HG02840 (cell line): Measurements from ENCODE around the gene ATP2C1.
"Not testable (repeated sequence)": the region's sequence is repeated elsewhere in the genome, so short reads cannot be mapped to it uniquely, and the experiment has no call there.

ENCODE experiments used
- ATAC-seq: cut with Tn5 transposase; IDR thresholded peaks from one replicate; pipeline ENCODE4 v1.9.1; 2021; ENCODE audit warnings: mild to moderate bottlenecking, moderate library complexity, moderate number of reproducible peaks; ENCODE audit not compliant: unreplicated experiment, low FRiP score

Gene ATP2C1

GRCh38 chr3:130893376-130894129 is at the start of gene ATP2C1:
Gene ATP2C1 (plus strand): TSS chr3:130894084. CDS start chr3:130894770, 686 bp downstream.
- ATAC-seq = peak; percentile 86

DNA sequence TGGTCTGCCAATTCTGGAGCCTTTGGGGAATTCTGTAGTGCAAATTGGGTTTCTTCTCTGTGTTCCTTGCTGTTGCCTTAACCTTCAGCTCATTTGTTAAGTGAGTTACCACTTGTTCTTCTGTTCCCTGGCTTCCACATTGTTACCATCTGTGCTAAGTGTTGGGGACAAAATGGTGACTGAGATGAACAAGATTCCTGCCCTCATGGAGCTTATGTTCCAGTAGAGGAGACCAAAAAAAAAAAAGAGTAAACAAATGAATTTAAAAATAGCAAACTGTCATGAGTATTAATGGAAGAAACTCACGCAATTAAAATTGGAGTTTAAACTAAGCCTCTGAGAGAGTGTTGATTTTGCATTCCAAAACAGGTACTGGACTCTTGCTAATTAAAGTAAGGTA is 49.4 kb upstream of the ATP2C1 start:
- no peak for ATAC-seq

GRCh38 chr3:130846181-130846580 is 47.7 kb upstream of the ATP2C1 start:
- ATAC-seq = no peak

DNA sequence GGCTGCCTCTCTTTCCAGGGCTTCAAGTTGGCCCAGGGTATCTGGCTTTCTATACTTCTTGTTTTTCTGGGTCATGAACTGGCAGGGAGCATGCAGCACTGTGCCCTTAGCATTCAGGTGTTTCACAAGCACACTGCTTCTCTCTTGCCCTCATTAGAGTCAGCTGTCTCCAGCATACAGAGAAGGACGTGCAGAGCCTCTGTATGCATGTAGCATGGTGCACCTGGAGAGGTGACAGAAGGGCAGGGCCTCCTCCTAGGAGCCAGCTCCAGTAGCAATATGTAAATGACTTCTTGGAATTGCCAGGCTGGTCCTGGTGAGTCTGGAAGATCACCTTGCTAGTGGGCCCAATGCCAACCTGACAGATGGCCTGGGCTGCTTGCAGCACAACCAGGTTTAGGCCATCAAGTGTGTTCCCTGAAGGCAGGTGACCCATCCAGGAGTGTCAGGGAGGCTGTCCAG is 44.8 kb upstream of the ATP2C1 start:
- ATAC-seq = no peak

DNA sequence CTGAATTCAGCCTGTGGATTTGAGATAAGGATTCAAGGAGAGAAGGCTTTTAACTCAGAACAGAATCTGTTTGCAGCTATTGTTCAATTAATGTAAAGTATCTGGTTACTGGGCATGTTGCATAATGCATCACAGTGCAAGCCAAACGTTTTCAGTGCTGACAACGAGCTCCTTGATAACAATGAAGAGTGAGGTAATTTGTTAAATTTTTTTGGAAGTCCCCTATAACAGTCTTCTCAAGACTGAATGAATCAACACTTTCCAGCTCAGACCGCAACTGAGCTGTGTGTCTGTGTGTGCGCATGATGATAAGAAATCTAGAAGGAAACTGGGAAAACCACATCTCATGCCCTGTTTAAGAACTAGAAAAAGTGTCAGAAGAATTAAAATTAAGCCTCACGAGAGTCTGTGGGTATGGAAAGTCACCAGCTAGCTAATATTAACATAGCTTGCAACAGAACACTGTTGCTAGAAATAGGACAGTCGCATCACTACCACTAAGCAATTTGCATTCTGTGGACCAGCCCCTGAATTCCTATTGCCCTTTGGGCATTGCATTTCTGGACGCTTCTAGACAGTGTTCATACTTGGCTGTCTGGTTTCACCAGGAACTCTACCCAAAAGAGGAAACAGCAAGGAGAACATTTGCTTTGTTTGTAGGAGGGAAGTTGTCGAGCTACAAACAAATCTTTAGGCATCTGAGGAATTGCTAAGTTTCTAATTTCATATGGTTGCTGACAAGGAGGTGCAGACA is 43.7 kb upstream of the ATP2C1 start:
- ATAC-seq = peak; percentile 69

GRCh38 chr3:130850843-130851242 is 43.0 kb upstream of the ATP2C1 start:
- no peak for ATAC-seq

DNA sequence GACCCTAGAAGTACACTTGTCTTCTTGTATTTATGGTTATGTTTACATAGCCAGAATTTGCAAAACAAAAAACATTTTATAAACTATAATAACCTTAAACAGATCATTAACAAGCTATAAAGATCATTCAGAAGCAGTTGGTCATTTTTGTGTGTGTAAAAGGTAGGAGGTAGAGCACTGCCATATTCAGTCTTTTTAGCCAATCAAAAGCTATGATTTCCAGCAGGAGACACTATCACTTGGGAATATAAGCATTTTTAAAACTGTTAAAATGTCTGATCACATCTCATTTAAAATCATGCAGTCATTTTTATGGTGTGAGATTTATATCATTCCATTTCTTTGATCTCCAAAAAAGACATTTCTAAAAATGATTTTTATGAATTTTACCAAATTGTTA is 42.6 kb upstream of the ATP2C1 start:
- no peak for ATAC-seq

- no peak for ATAC-seq
These were observed 40.3 kb upstream of the ATP2C1 start for GRCh38 chr3:130853581-130853980.

DNA sequence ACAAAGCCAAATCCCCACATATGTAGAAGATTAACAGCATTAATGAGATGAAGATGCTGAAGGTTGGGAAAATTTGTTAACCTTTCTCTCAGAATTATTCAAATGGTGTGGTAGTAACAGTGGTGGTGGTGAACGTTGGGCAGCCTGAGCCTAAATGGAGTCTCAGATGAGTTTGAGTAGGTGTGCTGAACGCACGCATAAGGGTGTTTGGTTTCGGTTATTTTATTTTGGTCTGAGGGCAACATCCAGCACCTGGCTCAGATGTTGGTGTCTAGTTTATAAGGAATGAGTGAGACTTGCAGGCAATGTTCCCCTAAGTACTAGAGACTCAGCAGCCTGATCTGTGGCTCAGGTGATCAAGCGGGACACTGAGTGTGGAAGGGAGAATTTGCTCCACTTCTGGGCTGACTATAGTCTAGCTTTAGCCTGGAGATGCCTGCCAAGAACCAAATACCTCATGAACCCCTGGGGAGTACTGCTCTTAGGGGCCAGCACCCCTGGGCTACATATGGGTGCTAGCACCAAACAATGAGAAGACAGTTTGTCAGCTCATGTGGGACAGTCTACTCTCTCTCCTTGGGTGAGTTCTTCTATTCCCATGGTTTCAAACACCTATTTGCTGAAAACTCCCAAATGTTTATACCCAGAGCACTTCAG is 39.5 kb upstream of the ATP2C1 start:
- ATAC-seq = peak; percentile 46

- no peak for ATAC-seq
These were observed 36.4 kb upstream of the ATP2C1 start for GRCh38 chr3:130857336-130858026.

- ATAC-seq = not testable (repeated sequence)
These were observed 31.8 kb upstream of the ATP2C1 start for GRCh38 chr3:130862130-130862529.

DNA sequence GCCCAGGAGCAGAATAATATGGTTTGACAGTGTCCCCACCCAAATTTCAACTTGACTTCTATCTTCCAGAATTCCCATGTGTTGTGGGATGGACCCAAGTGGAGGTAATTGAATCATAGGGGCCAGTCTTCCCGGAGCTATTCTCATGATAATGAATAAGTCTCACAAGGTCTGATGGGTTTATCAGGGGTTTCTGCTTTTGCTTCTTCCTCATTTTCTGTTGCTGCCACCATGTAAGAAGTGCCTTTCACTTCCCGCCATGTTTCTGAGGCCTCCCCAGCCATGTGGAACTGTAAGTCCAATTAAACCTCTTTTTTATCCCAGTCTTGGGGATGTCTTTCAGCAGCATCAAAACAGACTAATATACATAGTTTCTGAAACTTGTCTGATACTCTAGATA is 28.4 kb upstream of the ATP2C1 start:
- no peak for ATAC-seq

- ATAC-seq = no peak
These were observed 27.6 kb upstream of the ATP2C1 start for GRCh38 chr3:130866327-130866726.

GRCh38 chr3:130870423-130870822 is 23.5 kb upstream of the ATP2C1 start:
- ATAC-seq = no peak

GRCh38 chr3:130876594-130876993 is 17.3 kb upstream of the ATP2C1 start:
- ATAC-seq = no peak

- no peak for ATAC-seq
These were observed 15.4 kb upstream of the ATP2C1 start for GRCh38 chr3:130878464-130878863.

GRCh38 chr3:130889416-130889946 is 4.4 kb upstream of the ATP2C1 start:
- no peak for ATAC-seq

DNA sequence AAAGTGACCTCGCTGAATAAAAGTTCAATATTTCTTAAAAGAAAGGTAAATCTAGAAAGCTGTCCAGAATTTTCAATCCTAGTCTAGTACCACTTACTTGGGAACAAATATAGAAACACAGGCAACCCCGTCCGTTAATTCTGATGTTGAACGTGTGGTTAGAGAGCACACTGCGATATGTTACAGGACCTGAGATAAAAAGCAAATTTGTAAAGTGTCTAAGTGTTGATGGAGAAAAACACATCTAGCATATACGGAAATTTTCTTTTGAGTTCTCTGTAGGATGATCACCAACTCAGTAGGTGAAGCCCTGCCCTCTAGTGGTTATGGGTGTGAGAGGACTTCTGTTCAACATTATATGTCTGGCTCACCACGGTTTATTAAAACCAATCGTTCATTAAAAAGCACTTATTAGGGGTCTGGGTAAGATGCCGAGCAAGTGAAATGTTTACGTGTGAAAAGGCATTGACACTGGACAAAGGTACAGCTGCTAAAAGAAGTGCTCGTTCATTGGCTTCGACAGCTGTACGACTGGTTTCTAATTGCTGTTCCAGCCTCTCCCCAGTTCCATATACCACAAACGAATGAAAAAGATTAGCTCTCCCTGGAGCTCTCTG is 1.0 kb upstream of the ATP2C1 start:
- peak; percentile 22 for ATAC-seq

DNA sequence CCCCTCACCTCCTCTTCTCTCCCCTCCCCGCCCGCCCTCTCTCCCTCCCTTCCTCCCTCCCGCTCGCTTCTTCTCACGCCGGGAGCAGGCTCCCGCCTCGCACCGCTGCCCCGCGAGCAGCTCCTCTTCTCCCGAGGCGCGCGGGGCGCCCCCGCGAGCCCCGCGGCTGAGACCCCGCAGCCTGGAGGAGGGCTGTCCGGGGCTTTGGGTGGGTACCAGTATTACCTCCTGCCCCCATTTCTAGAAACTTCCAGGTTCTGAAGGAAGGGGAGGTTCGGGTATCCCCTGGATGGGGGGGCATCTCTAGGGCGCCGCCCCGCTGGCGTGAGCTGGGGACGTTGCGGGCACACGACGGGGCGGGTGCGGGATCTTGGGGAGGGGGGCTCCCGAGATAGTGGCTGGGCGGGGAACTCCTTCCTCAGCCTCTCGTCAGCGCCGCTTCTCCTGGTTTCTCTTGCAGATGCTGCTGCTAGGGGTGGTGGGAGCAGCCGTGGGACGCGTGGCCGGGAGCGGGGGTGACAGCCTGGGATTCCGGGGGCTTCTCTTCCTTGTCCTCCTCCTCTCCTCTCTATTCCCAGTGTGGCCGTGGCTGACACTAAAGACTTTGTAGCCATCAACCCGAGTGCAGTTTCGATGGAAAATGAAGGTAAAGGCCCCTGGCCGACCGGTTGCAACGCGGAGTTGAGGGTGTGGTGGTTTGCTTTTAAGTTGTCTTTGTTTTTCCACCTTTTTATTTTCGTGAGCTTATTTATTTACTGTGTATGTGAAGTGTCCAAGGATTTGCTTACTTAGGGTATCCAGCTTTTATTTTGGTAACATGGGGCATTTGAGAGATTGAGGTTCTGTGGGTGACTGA is 474 bp downstream of the ATP2C1 start:
- peak; percentile 18 for ATAC-seq
